ENCODE results near the gene OR14J1.
"Not testable (repeated sequence)": the region's sequence is repeated elsewhere in the genome, so short reads cannot be mapped to it uniquely, and the experiment has no call there.

OR14J1 gene

GRCh38 chr6:29301316-29301715, at the start of gene OR14J1:
OR14J1 (plus strand) TSS chr6:29301701; CDS start chr6:29306690, 4,989 bp downstream.
- no peak within 1 kb of the TSS for H3K4me3 Mint-ChIP-seq
- peaks cover 1% of the 10 kb centered on the region for H3K9me3 Mint-ChIP-seq
- ATAC-seq (ENCODE audit: low read depth) (no peak), DNase-seq (ENCODE audit: low spot score in 2 of 2) (no peak)
- no peaks in the 10 kb centered on the region for H3K36me3 Mint-ChIP-seq
- no peak within 1 kb of the TSS for H3K27ac Mint-ChIP-seq
- peaks cover 3% of the 10 kb centered on the region for H3K27me3 Mint-ChIP-seq
- no peaks in the 10 kb centered on the region for H3K4me1 Mint-ChIP-seq

- H3K9me3 Mint-ChIP-seq, result peaks cover 17% of the 10 kb centered on the region
- no peak overlapping the region for H3K4me3 Mint-ChIP-seq
- ATAC-seq (ENCODE audit: low read depth) (no peak), DNase-seq (ENCODE audit: low spot score in 2 of 2) (no peak)
- H3K36me3 Mint-ChIP-seq, result peaks cover 2% of the 10 kb centered on the region
- peaks cover 24% of the 10 kb centered on the region for H3K27me3 Mint-ChIP-seq
- H3K4me1 Mint-ChIP-seq, result no peaks in the 10 kb centered on the region
- H3K27ac Mint-ChIP-seq, result no peak overlapping the region
Observed at GRCh38 chr6:29251736-29252135, 49.8 kb upstream of the OR14J1 start.

GRCh38 chr6:29255530-29255929, 46.0 kb upstream of the OR14J1 start:
- ATAC-seq (ENCODE audit: low read depth), result no peak
- H3K4me3 Mint-ChIP-seq, result no peak overlapping the region

GRCh38 chr6:29259721-29260120, 41.8 kb upstream of the OR14J1 start:
- H3K4me1 Mint-ChIP-seq, result no peaks in the 10 kb centered on the region
- ATAC-seq (ENCODE audit: low read depth) (no peak), DNase-seq (ENCODE audit: low spot score in 2 of 2) (no peak)
- H3K27me3 Mint-ChIP-seq, result peaks cover 6% of the 10 kb centered on the region
- no peak overlapping the region for H3K27ac Mint-ChIP-seq
- H3K9me3 Mint-ChIP-seq, result peaks cover 2% of the 10 kb centered on the region
- no peaks in the 10 kb centered on the region for H3K36me3 Mint-ChIP-seq
- H3K4me3 Mint-ChIP-seq, result no peak overlapping the region

More at GRCh38 chr6:29255530-29255929, 46.0 kb upstream of the OR14J1 start:
- H3K9me3 Mint-ChIP-seq, result peaks cover 15% of the 10 kb centered on the region
- H3K36me3 Mint-ChIP-seq, result peaks cover 2% of the 10 kb centered on the region
- H3K27me3 Mint-ChIP-seq, result no peaks in the 10 kb centered on the region
- no peak overlapping the region for H3K27ac Mint-ChIP-seq
- no peak for DNase-seq (ENCODE audit: low spot score in 2 of 2)
- no peaks in the 10 kb centered on the region for H3K4me1 Mint-ChIP-seq

GRCh38 chr6:29263001-29263400, 38.5 kb upstream of the OR14J1 start:
- no peak for ATAC-seq (ENCODE audit: low read depth)
- H3K9me3 Mint-ChIP-seq, result peaks cover 4% of the 10 kb centered on the region

GRCh38 chr6:29294499-29294914, 7.0 kb upstream of the OR14J1 start:
- Mint-ChIP-seq H3K4me3 (no peak overlapping the region), H3K27ac (no peak overlapping the region), H3K9me3 (peaks cover 1% of the 10 kb centered on the region), H3K27me3 (peaks cover 8% of the 10 kb centered on the region), H3K36me3 (no peaks in the 10 kb centered on the region), H3K4me1 (no peaks in the 10 kb centered on the region)
- ATAC-seq (ENCODE audit: low read depth) (no peak), DNase-seq (ENCODE audit: low spot score in 2 of 2) (no peak)

More at GRCh38 chr6:29263001-29263400, 38.5 kb upstream of the OR14J1 start:
- Mint-ChIP-seq H3K4me1 (no peaks in the 10 kb centered on the region), H3K36me3 (no peaks in the 10 kb centered on the region), H3K27ac (no peak overlapping the region), H3K4me3 (no peak overlapping the region), H3K27me3 (peaks cover 10% of the 10 kb centered on the region)
- no peak for DNase-seq (ENCODE audit: low spot score in 2 of 2)

GRCh38 chr6:29295181-29295585, 6.3 kb upstream of the OR14J1 start:
- Mint-ChIP-seq H3K4me1 (no peaks in the 10 kb centered on the region), H3K36me3 (no peaks in the 10 kb centered on the region), H3K27me3 (peaks cover 8% of the 10 kb centered on the region), H3K27ac (no peak overlapping the region), H3K9me3 (peaks cover 1% of the 10 kb centered on the region), H3K4me3 (no peak overlapping the region)
- DNase-seq (ENCODE audit: low spot score in 2 of 2) (no peak), ATAC-seq (ENCODE audit: low read depth) (no peak)

- no peak overlapping the region for H3K4me3 Mint-ChIP-seq
- peaks cover 7% of the 10 kb centered on the region for H3K27me3 Mint-ChIP-seq
- H3K9me3 Mint-ChIP-seq, result peaks cover 1% of the 10 kb centered on the region
- DNase-seq (ENCODE audit: low spot score in 2 of 2), result no peak
- H3K27ac Mint-ChIP-seq, result no peak overlapping the region
- no peaks in the 10 kb centered on the region for H3K36me3 Mint-ChIP-seq
- no peaks in the 10 kb centered on the region for H3K4me1 Mint-ChIP-seq
- ATAC-seq (ENCODE audit: low read depth), result no peak
Observed at GRCh38 chr6:29295623-29296022, 5.9 kb upstream of the OR14J1 start.

GRCh38 chr6:29319931-29320330, 18.4 kb downstream of the OR14J1 start:
- H3K4me1 Mint-ChIP-seq, result no peaks in the 10 kb centered on the region
- ATAC-seq (ENCODE audit: low read depth), result no peak
- H3K27me3 Mint-ChIP-seq, result peaks cover 10% of the 10 kb centered on the region
- DNase-seq (ENCODE audit: low spot score in 2 of 2), result no peak
- no peak overlapping the region for H3K27ac Mint-ChIP-seq
- no peaks in the 10 kb centered on the region for H3K9me3 Mint-ChIP-seq
- no peak overlapping the region for H3K4me3 Mint-ChIP-seq
- no peaks in the 10 kb centered on the region for H3K36me3 Mint-ChIP-seq

- not testable (repeated sequence) for DNase-seq (ENCODE audit: low spot score in 2 of 2); H3K27me3 Mint-ChIP-seq; H3K27ac Mint-ChIP-seq; H3K9me3 Mint-ChIP-seq; H3K4me1 Mint-ChIP-seq; H3K4me3 Mint-ChIP-seq; H3K36me3 Mint-ChIP-seq; ATAC-seq (ENCODE audit: low read depth)
Observed at GRCh38 chr6:29323332-29323731, 21.8 kb downstream of the OR14J1 start.

- no peak overlapping the region for H3K4me3 Mint-ChIP-seq
- ATAC-seq (ENCODE audit: low read depth), result no peak
- DNase-seq (ENCODE audit: low spot score in 2 of 2), result no peak
- no peaks in the 10 kb centered on the region for H3K9me3 Mint-ChIP-seq
- no peak overlapping the region for H3K27ac Mint-ChIP-seq
- H3K36me3 Mint-ChIP-seq, result no peaks in the 10 kb centered on the region
- H3K4me1 Mint-ChIP-seq, result no peaks in the 10 kb centered on the region
- peaks cover 10% of the 10 kb centered on the region for H3K27me3 Mint-ChIP-seq
Observed at GRCh38 chr6:29325777-29326176, 24.3 kb downstream of the OR14J1 start.

GRCh38 chr6:29332676-29333075, 31.2 kb downstream of the OR14J1 start:
- Mint-ChIP-seq H3K4me3 (no peak overlapping the region), H3K36me3 (no peaks in the 10 kb centered on the region), H3K9me3 (no peaks in the 10 kb centered on the region), H3K27ac (no peak overlapping the region), H3K4me1 (no peaks in the 10 kb centered on the region), H3K27me3 (peaks cover 6% of the 10 kb centered on the region)
- ATAC-seq (ENCODE audit: low read depth) (no peak), DNase-seq (ENCODE audit: low spot score in 2 of 2) (no peak)

GRCh38 chr6:29336269-29336668, 34.8 kb downstream of the OR14J1 start:
- no peak for ATAC-seq (ENCODE audit: low read depth)
- Mint-ChIP-seq H3K36me3 (no peaks in the 10 kb centered on the region), H3K9me3 (no peaks in the 10 kb centered on the region), H3K4me3 (no peak overlapping the region), H3K27ac (no peak overlapping the region), H3K4me1 (no peaks in the 10 kb centered on the region), H3K27me3 (peaks cover 3% of the 10 kb centered on the region)
- DNase-seq (ENCODE audit: low spot score in 2 of 2), result no peak

GRCh38 chr6:29345380-29345779, 43.9 kb downstream of the OR14J1 start:
- no peak overlapping the region for H3K27ac Mint-ChIP-seq
- no peak overlapping the region for H3K4me3 Mint-ChIP-seq
- peaks cover 1% of the 10 kb centered on the region for H3K36me3 Mint-ChIP-seq
- no peaks in the 10 kb centered on the region for H3K27me3 Mint-ChIP-seq
- no peaks in the 10 kb centered on the region for H3K4me1 Mint-ChIP-seq
- DNase-seq (ENCODE audit: low spot score in 2 of 2), result no peak
- ATAC-seq (ENCODE audit: low read depth), result no peak
- H3K9me3 Mint-ChIP-seq, result peaks cover 3% of the 10 kb centered on the region

- H3K4me1 Mint-ChIP-seq; H3K4me3 Mint-ChIP-seq; H3K27ac Mint-ChIP-seq; DNase-seq (ENCODE audit: low spot score in 2 of 2); H3K36me3 Mint-ChIP-seq; H3K9me3 Mint-ChIP-seq; ATAC-seq (ENCODE audit: low read depth); H3K27me3 Mint-ChIP-seq: not testable (repeated sequence)
Observed at GRCh38 chr6:29349348-29349747, 47.8 kb downstream of the OR14J1 start.

Data from memory B cell (primary cell).